OCI-LY1 (cell line): ENCODE results near the gene CCDC142.

Source experiments
- H2AFZ ChIP-seq: fragments of 200-600 bp; sonication (generic), shearing (Covaris generic); 2 replicates; pipeline ENCODE4 v1.6.0; 2014; ENCODE audit warnings: antibody characterized with exemption, mild to moderate bottlenecking, low read length
- H3F3A ChIP-seq: fragments of 200-600 bp; sonication (generic), shearing (Covaris generic); 2 replicates; pipeline ENCODE4 v1.6.0; 2014; ENCODE audit warnings: mild to moderate bottlenecking, antibody characterized with exemption, low read length, moderate library complexity; ENCODE audit not compliant: insufficient read depth
- H3K27ac ChIP-seq: fragments of 200-600 bp; sonication (generic); 2 replicates; pipeline ENCODE4 v1.5.1; 2014; ENCODE audit warnings: low read length, mixed run types, mild to moderate bottlenecking, low read depth; ENCODE audit not compliant: poor library complexity, severe bottlenecking
- H3K27me3 ChIP-seq: fragments of 200-600 bp; sonication (generic); 2 replicates; pipeline ENCODE4 v1.6.0; 2014; ENCODE audit warnings: antibody characterized with exemption, mild to moderate bottlenecking, low read length, moderate library complexity; ENCODE audit not compliant: insufficient read depth
- H3K36me3 ChIP-seq: fragments of 200-600 bp; sonication (generic); 2 replicates; pipeline ENCODE4 v1.6.1; 2014; ENCODE audit warnings: mild to moderate bottlenecking, antibody characterized with exemption, low read length, moderate library complexity, mixed read lengths; ENCODE audit not compliant: insufficient read depth
- H3K4me1 ChIP-seq: fragments of 200-600 bp; sonication (generic); 2 replicates; pipeline ENCODE4 v1.5.1; 2014; ENCODE audit warnings: mild to moderate bottlenecking, low read length, moderate library complexity; ENCODE audit not compliant: insufficient read depth, severe bottlenecking
- H3K4me2 ChIP-seq: fragments of 200-600 bp; sonication (generic), shearing (Covaris generic); 2 replicates; pipeline ENCODE4 v1.6.1; 2014; ENCODE audit warnings: low read length
- H3K4me3 ChIP-seq: fragments of 200-600 bp; sonication (generic); 2 replicates; pipeline ENCODE4 v1.5.1; 2014; ENCODE audit warnings: low read length, low read depth, mild to moderate bottlenecking, mixed read lengths; ENCODE audit not compliant: poor library complexity, severe bottlenecking
- H3K79me2 ChIP-seq: fragments of 200-600 bp; shearing (Covaris generic); 2 replicates; pipeline ENCODE4 v1.6.1; 2016; ENCODE audit warnings: mixed run types, low read length, mixed read lengths; ENCODE audit not compliant: insufficient read depth
- H3K9ac ChIP-seq: fragments of 200-600 bp; sonication (generic), shearing (Covaris generic); 2 replicates; pipeline ENCODE4 v1.6.1; 2014; ENCODE audit warnings: mild to moderate bottlenecking, low read length, mixed read lengths
- H3K9me2 ChIP-seq: fragments of 200-600 bp; sonication (generic), shearing (Covaris generic); 2 replicates; pipeline ENCODE4 v1.6.1; 2014; ENCODE audit warnings: low read depth, mild to moderate bottlenecking, low read length, mixed read lengths
- H3K9me3 ChIP-seq: fragments of 200-600 bp; shearing (Covaris generic); 2 replicates; pipeline ENCODE4 v1.6.1; 2014; ENCODE audit warnings: low read length, mixed read lengths
- H4K20me1 ChIP-seq: fragments of 200-600 bp; sonication (generic), shearing (Covaris generic); 2 replicates; pipeline ENCODE4 v1.6.0; 2016; ENCODE audit warnings: mild to moderate bottlenecking, low read length; ENCODE audit not compliant: insufficient read depth
- CTCF ChIP-seq: fragments of 200-600 bp; sonication (generic), shearing (Covaris generic); IDR thresholded peaks from 2 replicates; pipeline ENCODE4 v1.5.1; 2017; ENCODE audit warnings: mild to moderate bottlenecking, antibody characterized with exemption, low read length, moderate library complexity, mixed read lengths
- EZH2 ChIP-seq: fragments of 200-600 bp; sonication (generic), shearing (Covaris generic); IDR thresholded peaks from 2 replicates; pipeline ENCODE4 v1.8.0; 2017; ENCODE audit warnings: borderline replicate concordance, mixed run types, mild to moderate bottlenecking, antibody characterized with exemption, low read length, moderate library complexity, mixed read lengths

CCDC142 gene

GRCh38 chr2:74481431-74481830 lies 1.4 kb downstream of the CCDC142 start:
- Histone ChIP-seq H3K27me3 (no peaks in the 10 kb centered on the region), H3K4me3 (peak overlapping the region; percentile 91), H3K4me2 (peak overlapping the region; percentile 98), H2AFZ (no peak overlapping the region), H3K9me2 (no peaks in the 10 kb centered on the region), H4K20me1 (no peaks in the 10 kb centered on the region), H3K79me2 (0 out of 2 replicates have a peak, but pooled peaks cover 6% of the 10 kb centered on the region), H3K4me1 (peaks cover 29% of the 10 kb centered on the region), H3F3A (no peaks in the 10 kb centered on the region; the same call in 1 of the 2 replicates), H3K27ac (no peak overlapping the region), H3K9ac (peak overlapping the region; percentile 91), H3K36me3 (peaks cover 26% of the 10 kb centered on the region; the same call in 1 of the 2 replicates), H3K9me3 (no peaks in the 10 kb centered on the region)
- TF ChIP-seq CTCF (no peak), EZH2 (no peak)

- H3K79me2 ChIP-seq = no peaks in the 10 kb centered on the region
- no peak overlapping the region for H3K4me2 ChIP-seq
- H3K27ac ChIP-seq = no peak overlapping the region
- no peaks in the 10 kb centered on the region for H3K9me3 ChIP-seq
- H3K36me3 ChIP-seq = peaks cover 26% of the 10 kb centered on the region
- H3K9me2 ChIP-seq = no peaks in the 10 kb centered on the region
- TF ChIP-seq EZH2 (no peak), CTCF (peak; percentile 43)
- H3F3A ChIP-seq = no peaks in the 10 kb centered on the region; the same call in 1 of the 2 replicates
- no peak overlapping the region for H3K4me3 ChIP-seq
- no peaks in the 10 kb centered on the region for H3K27me3 ChIP-seq
- H3K9ac ChIP-seq = no peak overlapping the region
- no peak overlapping the region for H2AFZ ChIP-seq
- no peaks in the 10 kb centered on the region for H4K20me1 ChIP-seq
- peaks cover 22% of the 10 kb centered on the region for H3K4me1 ChIP-seq
These were observed 7.9 kb downstream of the CCDC142 start for GRCh38 chr2:74474899-74475298.

- TF ChIP-seq EZH2 = no peak
- no peak for TF ChIP-seq CTCF
- no peak overlapping the region for H2AFZ ChIP-seq
- H4K20me1 ChIP-seq = no peaks in the 10 kb centered on the region
- no peak overlapping the region for H3K4me3 ChIP-seq
- H3K36me3 ChIP-seq = peaks cover 22% of the 10 kb centered on the region
- H3K4me1 ChIP-seq = peaks cover 21% of the 10 kb centered on the region
- H3K27me3 ChIP-seq = no peaks in the 10 kb centered on the region
- H3K4me2 ChIP-seq = no peak overlapping the region
- no peaks in the 10 kb centered on the region for H3K9me3 ChIP-seq
- no peak overlapping the region for H3K27ac ChIP-seq
- no peaks in the 10 kb centered on the region for H3K79me2 ChIP-seq
- H3K9ac ChIP-seq = no peak overlapping the region
- no peaks in the 10 kb centered on the region; the same call in 1 of the 2 replicates for H3F3A ChIP-seq
- H3K9me2 ChIP-seq = no peaks in the 10 kb centered on the region
These were observed 8.3 kb downstream of the CCDC142 start for GRCh38 chr2:74474481-74474880.
